H54 (cell line): Measurements from ENCODE around the gene ARHGEF3.

Experiments used
- DNase-seq: peaks from one replicate; pipeline ENCODE4 v3.0.0; 2011; ENCODE audit warnings: low spot score, mixed read lengths; ENCODE audit not compliant: insufficient read length
- FAIRE-seq: peaks from 3 replicates; lab custom pipeline; 2011; peaks lifted over from hg19 to GRCh38; lab: Jason Lieb, UNC
- POLR2A ChIP-seq: IDR thresholded peaks from 2 replicates; pipeline ENCODE4 v1.6.1; 2011; ENCODE audit warnings: low read depth, mild to moderate bottlenecking, low read length

Gene ARHGEF3

GRCh38 chr3:56830884-56831283 is 29.1 kb upstream of the ARHGEF3 start:
- no peak for TF ChIP-seq POLR2A
- peak; percentile 27 for FAIRE-seq

GRCh38 chr3:56829533-56829932 is 27.8 kb upstream of the ARHGEF3 start:
- FAIRE-seq (no peak), DNase-seq (no peak)
- no peak for TF ChIP-seq POLR2A

More at GRCh38 chr3:56830884-56831283, 29.1 kb upstream of the ARHGEF3 start:
- DNase-seq: no peak

- FAIRE-seq: peak; percentile 79
- DNase-seq: no peak
- no peak for TF ChIP-seq POLR2A
Observed at GRCh38 chr3:56826831-56827722, 25.3 kb upstream of the ARHGEF3 start.

- no peak for DNase-seq
- FAIRE-seq: no peak
- TF ChIP-seq POLR2A: no peak
Observed at GRCh38 chr3:56825567-56826438, 24.1 kb upstream of the ARHGEF3 start.

GRCh38 chr3:56823984-56824703 is 22.4 kb upstream of the ARHGEF3 start:
- DNase-seq (no peak), FAIRE-seq (peak; percentile 30)
- no peak for TF ChIP-seq POLR2A

GRCh38 chr3:56823421-56823926 is 21.7 kb upstream of the ARHGEF3 start:
- TF ChIP-seq POLR2A: no peak
- no peak for FAIRE-seq

GRCh38 chr3:56822501-56822900 is 20.8 kb upstream of the ARHGEF3 start:
- no peak for TF ChIP-seq POLR2A
- no peak for FAIRE-seq

More at GRCh38 chr3:56823421-56823926, 21.7 kb upstream of the ARHGEF3 start:
- no peak for DNase-seq

GRCh38 chr3:56819016-56819809 is 17.5 kb upstream of the ARHGEF3 start:
- TF ChIP-seq POLR2A: no peak
- no peak for FAIRE-seq
- DNase-seq: no peak

More at GRCh38 chr3:56822501-56822900, 20.8 kb upstream of the ARHGEF3 start:
- no peak for DNase-seq

GRCh38 chr3:56818156-56818985 is 16.6 kb upstream of the ARHGEF3 start:
- FAIRE-seq (no peak), DNase-seq (no peak)
- TF ChIP-seq POLR2A: no peak

GRCh38 chr3:56817646-56818045 is 15.9 kb upstream of the ARHGEF3 start:
- FAIRE-seq (no peak), DNase-seq (no peak)
- TF ChIP-seq POLR2A: no peak

GRCh38 chr3:56816061-56816460 is 14.3 kb upstream of the ARHGEF3 start:
- no peak for FAIRE-seq

GRCh38 chr3:56815589-56815988 is 13.8 kb upstream of the ARHGEF3 start:
- no peak for TF ChIP-seq POLR2A
- DNase-seq (no peak), FAIRE-seq (no peak)

More at GRCh38 chr3:56816061-56816460, 14.3 kb upstream of the ARHGEF3 start:
- DNase-seq: no peak
- no peak for TF ChIP-seq POLR2A
